Cardiac fibroblast (primary cell): ENCODE measurements around the gene PDCD11.

Experiments
- DNase-seq, 2 donors: peaks; one replicate each; pipeline versions ENCODE4 v3.0.0 to v3.0.0-alpha.2; 2010; ENCODE audit warnings: low read depth in 2 of 2
- H3K4me3 ChIP-seq, 2 donors: replicated peaks in 1 of 2; 1 replicate in 1 of 2; 2 replicates in 1 of 2; pipeline ENCODE4 v1.5.1; 2011; ENCODE audit warnings: low read depth in 2 of 2, low read length in 2 of 2, mild to moderate bottlenecking in 2 of 2, moderate library complexity in 1 of 2
- TF ChIP-seq, protein P1 (sequence below): IDR thresholded peaks from one replicate; pipeline ENCODE4 v1.5.1; 2011; ENCODE audit warnings: low read depth, mild to moderate bottlenecking, low read length, inconsistent platforms

Gene PDCD11

DNA sequence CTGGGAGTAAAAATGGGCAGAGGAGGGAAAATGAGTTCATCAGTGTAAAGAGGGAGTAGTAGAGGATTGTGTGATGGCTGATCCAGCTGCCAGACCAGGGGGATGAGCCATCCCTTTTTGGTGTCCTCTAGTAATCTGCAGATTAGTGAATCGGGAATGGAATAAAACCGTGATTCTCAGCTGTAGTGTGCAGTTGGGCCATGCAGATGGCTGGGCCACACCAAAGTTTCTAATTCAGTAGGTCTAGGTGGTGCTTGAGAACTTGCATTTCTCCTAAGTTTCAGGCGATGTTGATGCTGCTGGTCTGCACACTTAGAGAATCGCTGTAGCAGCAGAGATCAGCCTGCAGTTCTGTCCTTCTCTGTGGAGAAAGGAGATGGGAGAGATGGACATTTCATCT, 22.7 kb downstream of the PDCD11 start:
- H3K4me3 ChIP-seq, result no peak overlapping the region
- TF ChIP-seq, protein P1, sequence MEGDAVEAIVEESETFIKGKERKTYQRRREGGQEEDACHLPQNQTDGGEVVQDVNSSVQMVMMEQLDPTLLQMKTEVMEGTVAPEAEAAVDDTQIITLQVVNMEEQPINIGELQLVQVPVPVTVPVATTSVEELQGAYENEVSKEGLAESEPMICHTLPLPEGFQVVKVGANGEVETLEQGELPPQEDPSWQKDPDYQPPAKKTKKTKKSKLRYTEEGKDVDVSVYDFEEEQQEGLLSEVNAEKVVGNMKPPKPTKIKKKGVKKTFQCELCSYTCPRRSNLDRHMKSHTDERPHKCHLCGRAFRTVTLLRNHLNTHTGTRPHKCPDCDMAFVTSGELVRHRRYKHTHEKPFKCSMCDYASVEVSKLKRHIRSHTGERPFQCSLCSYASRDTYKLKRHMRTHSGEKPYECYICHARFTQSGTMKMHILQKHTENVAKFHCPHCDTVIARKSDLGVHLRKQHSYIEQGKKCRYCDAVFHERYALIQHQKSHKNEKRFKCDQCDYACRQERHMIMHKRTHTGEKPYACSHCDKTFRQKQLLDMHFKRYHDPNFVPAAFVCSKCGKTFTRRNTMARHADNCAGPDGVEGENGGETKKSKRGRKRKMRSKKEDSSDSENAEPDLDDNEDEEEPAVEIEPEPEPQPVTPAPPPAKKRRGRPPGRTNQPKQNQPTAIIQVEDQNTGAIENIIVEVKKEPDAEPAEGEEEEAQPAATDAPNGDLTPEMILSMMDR, result no peak
- no peak for DNase-seq

DNA sequence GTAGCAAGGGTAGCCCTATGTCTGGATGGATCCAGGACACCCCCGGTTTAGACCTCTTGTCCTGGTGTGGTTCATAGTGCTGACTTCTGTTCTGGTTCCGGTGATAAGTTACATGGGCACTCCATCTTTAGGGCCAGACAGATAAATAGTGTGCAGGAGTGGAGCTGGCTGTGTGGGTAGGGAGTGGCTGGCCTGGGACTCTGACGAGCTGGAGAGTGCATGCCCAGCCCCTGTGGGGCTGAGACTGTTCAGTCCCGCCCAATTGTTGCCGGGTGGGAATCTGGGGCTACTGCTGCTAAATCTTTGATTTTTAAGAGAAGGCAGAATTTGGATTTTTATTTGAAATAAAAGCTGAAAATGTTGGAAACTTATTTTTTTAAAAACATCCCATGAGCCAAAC, 27.3 kb downstream of the PDCD11 start:
- no peak overlapping the region for H3K4me3 ChIP-seq
- TF ChIP-seq, protein P1, result no peak
- DNase-seq, result no peak

DNA sequence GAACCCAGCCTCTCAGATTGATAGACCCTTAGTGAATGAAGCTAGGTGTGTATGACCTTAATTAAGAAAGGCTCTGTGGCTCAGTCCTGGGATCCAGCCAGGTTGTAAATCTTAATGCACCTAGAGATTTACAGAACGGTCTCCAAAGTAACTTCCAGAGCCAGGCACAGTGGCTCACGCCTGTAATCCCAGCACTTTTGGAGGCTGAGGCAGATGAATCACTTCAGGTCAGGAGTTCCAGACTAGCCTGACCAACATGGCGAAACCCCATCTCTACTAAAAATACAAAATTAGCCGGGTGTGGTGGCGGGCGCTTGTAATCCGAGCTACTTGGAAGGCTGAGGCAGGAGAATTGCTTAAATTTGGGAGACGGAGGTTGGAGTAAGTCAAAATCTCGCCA, 31.4 kb downstream of the PDCD11 start:
- no peak overlapping the region for H3K4me3 ChIP-seq
- TF ChIP-seq, protein P1, result no peak
- DNase-seq, result no peak

DNA sequence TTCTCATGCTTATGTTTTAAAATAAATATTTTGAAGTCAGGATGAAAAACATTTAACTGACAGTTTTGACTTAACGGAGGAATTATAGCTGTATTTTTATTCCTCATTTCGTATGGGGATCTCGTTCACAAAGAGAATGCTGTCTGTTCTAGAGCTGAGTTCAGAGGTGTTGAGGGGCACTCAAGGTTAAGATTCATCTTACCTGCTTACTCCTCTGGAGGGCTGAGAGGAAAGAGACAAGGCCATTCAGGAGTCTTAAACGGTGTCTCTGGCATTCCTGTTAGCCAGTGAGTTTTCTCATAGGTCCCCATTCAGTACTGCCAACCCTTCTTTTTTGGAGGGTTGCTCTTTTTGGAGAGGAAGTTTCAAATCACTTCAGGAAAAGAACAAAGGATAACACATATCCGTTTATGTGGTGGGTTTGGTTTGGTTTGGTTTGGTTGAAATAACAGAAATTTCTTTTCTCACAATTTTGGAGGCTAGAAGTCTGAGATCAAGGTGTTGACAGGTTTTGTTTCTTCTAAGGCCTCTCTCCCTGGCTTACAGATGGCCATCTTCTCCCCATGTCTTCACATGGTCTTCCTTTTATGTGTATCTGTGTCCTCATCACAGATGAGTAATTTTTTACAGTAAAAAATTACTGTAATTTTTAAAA, 32.7 kb downstream of the PDCD11 start:
- H3K4me3 ChIP-seq, result no peak overlapping the region
- no peak for DNase-seq
- TF ChIP-seq, protein P1, result no peak

DNA sequence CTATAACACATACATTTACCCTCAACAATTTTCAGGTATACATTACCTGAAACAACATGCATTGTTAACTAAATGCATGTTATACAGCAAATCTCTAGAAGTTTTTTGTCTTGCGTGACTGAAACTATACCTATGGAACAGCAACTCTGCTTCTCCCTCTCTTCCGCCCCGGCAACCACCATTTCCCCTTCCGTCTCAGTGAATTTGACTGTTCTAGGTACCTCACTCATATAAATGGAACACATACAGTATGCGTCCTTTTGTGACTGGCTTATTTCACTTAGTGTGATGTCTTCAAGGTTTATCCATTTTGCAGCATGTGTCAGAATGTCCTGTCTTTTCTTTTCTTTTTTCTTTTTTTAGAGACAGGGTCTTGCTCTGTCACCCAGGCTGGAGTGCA, 33.2 kb downstream of the PDCD11 start:
- TF ChIP-seq, protein P1, result no peak
- no peak for DNase-seq

DNA sequence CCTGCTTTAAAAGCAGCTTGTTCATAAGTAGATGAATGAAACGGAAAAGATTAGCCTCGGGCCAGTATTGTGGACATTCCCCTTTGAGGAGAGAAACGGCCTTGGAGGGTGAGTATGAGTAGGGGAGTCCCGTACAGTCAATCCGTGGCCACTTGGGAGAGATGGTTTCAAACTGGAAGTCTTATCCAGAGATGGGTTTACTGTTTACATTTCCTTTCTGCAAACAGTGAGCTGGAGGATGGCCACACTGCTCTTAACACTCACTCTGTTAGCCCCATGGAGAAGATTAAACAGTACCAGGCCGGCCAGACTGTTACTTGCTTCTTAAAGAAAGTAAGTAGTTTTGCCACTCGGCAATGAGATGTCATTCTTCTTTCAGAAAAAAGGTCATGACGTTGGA, 35.5 kb downstream of the PDCD11 start:
- H3K4me3 ChIP-seq, result no peak overlapping the region
- TF ChIP-seq, protein P1, result no peak
- DNase-seq, result no peak

More for the DNA sequence above, 33.2 kb downstream of the PDCD11 start:
- H3K4me3 ChIP-seq, result no peak overlapping the region

DNA sequence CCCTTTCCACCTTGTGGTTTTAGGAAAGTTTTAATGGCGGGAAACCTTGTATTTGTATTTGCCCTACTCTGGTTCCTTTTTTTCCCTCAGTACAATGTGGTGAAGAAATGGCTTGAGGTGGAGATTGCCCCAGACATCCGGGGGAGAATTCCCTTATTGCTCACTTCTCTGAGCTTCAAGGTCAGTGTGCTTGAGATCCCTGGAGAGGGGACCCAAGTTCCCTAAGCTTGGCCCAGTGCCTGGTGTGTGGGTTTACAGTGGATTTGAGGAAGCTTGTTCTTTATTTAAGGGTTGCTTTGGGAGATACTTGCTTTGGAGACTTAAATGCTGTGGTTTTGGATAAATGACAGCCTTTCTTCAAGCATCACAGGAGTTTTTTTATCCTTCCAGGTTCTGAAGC, 37.4 kb downstream of the PDCD11 start:
- no peak overlapping the region for H3K4me3 ChIP-seq
- TF ChIP-seq, protein P1, result no peak
- peak; percentile 70 to 82 for DNase-seq
